SU-DHL-6 (cell line): Measurements from ENCODE around the gene MPPE1.

Experiments
- EZH2phosphoT487 ChIP-seq: fragments of 200-600 bp; sonication (generic), shearing (Covaris generic); conservative IDR thresholded peaks from 2 replicates; pipeline ENCODE4 v1.6.1; 2018; ENCODE audit warnings: mild to moderate bottlenecking, antibody characterized with exemption, low read length, moderate library complexity, mixed read lengths
- TF ChIP-seq, protein P1 (sequence below): fragments of 200-600 bp; sonication (generic); IDR thresholded peaks from one replicate; pipeline ENCODE4 v1.5.1; 2017; ENCODE audit warnings: antibody characterized with exemption, mild to moderate bottlenecking, low read length, moderate library complexity; ENCODE audit not compliant: insufficient read depth, poor library complexity, severe bottlenecking

DNA sequence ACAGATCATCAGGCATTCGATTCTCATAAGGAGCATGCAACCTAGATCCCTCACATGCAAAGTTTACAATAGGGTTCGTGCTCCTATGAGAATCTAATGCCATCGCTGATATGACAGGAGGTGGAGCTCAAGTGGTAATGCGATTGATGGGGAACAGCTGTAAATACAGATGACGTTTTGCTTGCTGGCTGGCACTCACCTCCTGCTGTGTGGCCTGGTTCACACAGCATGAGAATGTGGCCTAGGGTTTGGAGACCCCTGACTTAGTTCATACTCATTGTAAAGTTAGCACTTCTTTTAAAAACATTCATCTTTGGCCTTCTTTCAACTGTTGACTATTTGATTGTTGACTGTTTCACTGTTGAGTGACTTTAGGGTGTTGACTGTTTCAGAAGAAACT, 65.6 kb downstream of the MPPE1 start:
- TF ChIP-seq, protein P1, sequence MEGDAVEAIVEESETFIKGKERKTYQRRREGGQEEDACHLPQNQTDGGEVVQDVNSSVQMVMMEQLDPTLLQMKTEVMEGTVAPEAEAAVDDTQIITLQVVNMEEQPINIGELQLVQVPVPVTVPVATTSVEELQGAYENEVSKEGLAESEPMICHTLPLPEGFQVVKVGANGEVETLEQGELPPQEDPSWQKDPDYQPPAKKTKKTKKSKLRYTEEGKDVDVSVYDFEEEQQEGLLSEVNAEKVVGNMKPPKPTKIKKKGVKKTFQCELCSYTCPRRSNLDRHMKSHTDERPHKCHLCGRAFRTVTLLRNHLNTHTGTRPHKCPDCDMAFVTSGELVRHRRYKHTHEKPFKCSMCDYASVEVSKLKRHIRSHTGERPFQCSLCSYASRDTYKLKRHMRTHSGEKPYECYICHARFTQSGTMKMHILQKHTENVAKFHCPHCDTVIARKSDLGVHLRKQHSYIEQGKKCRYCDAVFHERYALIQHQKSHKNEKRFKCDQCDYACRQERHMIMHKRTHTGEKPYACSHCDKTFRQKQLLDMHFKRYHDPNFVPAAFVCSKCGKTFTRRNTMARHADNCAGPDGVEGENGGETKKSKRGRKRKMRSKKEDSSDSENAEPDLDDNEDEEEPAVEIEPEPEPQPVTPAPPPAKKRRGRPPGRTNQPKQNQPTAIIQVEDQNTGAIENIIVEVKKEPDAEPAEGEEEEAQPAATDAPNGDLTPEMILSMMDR: no peak
- no peak for TF ChIP-seq EZH2phosphoT487
